H9 (cell line): ENCODE results near the gene LETM1. TPM values are rescaled to one million over a fixed set of nuclear protein-coding genes. Genes with fewer than 3 reads are reported as not detected.

Experiments used
- DNase-seq: peaks from one replicate; pipeline ENCODE4 v3.0.0-alpha.2; 2017
- H2AFZ ChIP-seq: one replicate; pipeline ENCODE4 v1.6.1; 2013; ENCODE audit warnings: mild to moderate bottlenecking, low read length, control low read depth, moderate library complexity
- H2AK5ac ChIP-seq: 2 replicates; pipeline ENCODE4 v1.6.1; 2013; ENCODE audit warnings: low read length, control low read depth, mixed read lengths; ENCODE audit not compliant: insufficient read length
- H2BK120ac ChIP-seq: one replicate; pipeline ENCODE4 v1.6.1; 2013; ENCODE audit warnings: low read depth, mild to moderate bottlenecking, low read length, control low read depth, inconsistent platforms; ENCODE audit not compliant: poor library complexity, severe bottlenecking
- H2BK12ac ChIP-seq: 2 replicates; pipeline ENCODE4 v1.6.1; 2013; ENCODE audit warnings: low read length, control low read depth, mixed read lengths, low read depth; ENCODE audit not compliant: insufficient read length
- H2BK15ac ChIP-seq: 2 replicates; pipeline ENCODE4 v1.6.1; 2013; ENCODE audit warnings: low read depth, low read length, control low read depth
- H2BK20ac ChIP-seq: one replicate; pipeline ENCODE4 v1.6.1; 2013; ENCODE audit warnings: low read depth, mild to moderate bottlenecking, low read length, control low read depth, inconsistent platforms; ENCODE audit not compliant: poor library complexity, severe bottlenecking
- H2BK5ac ChIP-seq: 2 replicates; pipeline ENCODE4 v1.6.1; 2013; ENCODE audit warnings: low read length, control low read depth, mixed read lengths; ENCODE audit not compliant: insufficient read length
- H3K14ac ChIP-seq: 2 replicates; pipeline ENCODE4 v1.6.1; 2013; ENCODE audit warnings: low read length, control low read depth; ENCODE audit not compliant: insufficient read depth
- H3K18ac ChIP-seq: 2 replicates; pipeline ENCODE4 v1.6.1; 2013; ENCODE audit warnings: low read depth, mild to moderate bottlenecking, mixed read lengths, low read length, control low read depth; ENCODE audit not compliant: insufficient read length
- H3K23ac ChIP-seq: 2 replicates; pipeline ENCODE4 v1.6.1; 2013; ENCODE audit warnings: low read length, control low read depth, mixed read lengths, low read depth; ENCODE audit not compliant: insufficient read length
- H3K23me2 ChIP-seq: 2 replicates; pipeline ENCODE4 v1.6.1; 2013; ENCODE audit warnings: low read depth, mild to moderate bottlenecking, mixed read lengths, low read length, control low read depth; ENCODE audit not compliant: insufficient read length, poor library complexity, severe bottlenecking
- H3K27ac ChIP-seq: 2 replicates; pipeline ENCODE4 v1.5.1; 2013; ENCODE audit warnings: low read length, control low read depth, mixed read lengths, low read depth; ENCODE audit not compliant: insufficient read length
- H3K27me3 ChIP-seq: 2 replicates; pipeline ENCODE4 v1.6.1; 2013; ENCODE audit warnings: low read length, control low read depth, inconsistent platforms; ENCODE audit not compliant: insufficient read depth
- H3K4ac ChIP-seq: 2 replicates; pipeline ENCODE4 v1.6.1; 2013; ENCODE audit warnings: low read depth, mild to moderate bottlenecking, control low read depth, inconsistent platforms, low read length, moderate library complexity
- H3K4me1 ChIP-seq: 2 replicates; pipeline ENCODE4 v1.6.1; 2013; ENCODE audit warnings: low read length, control low read depth, inconsistent platforms; ENCODE audit not compliant: insufficient read depth
- H3K4me2 ChIP-seq: 2 replicates; pipeline ENCODE4 v1.6.1; 2013; ENCODE audit warnings: low read length, control low read depth, mixed read lengths; ENCODE audit not compliant: insufficient read length, insufficient read depth
- H3K56ac ChIP-seq: 2 replicates; pipeline ENCODE4 v1.6.1; 2013; ENCODE audit warnings: low read depth, mild to moderate bottlenecking, mixed read lengths, low read length, control low read depth; ENCODE audit not compliant: insufficient read length
- H3K79me1 ChIP-seq: 2 replicates; pipeline ENCODE4 v1.6.1; 2013; ENCODE audit warnings: low read depth, mild to moderate bottlenecking, moderate library complexity, low read length, control low read depth, inconsistent platforms; ENCODE audit not compliant: insufficient read depth, poor library complexity, severe bottlenecking
- H3K79me2 ChIP-seq: 2 replicates; pipeline ENCODE4 v1.6.1; 2013; ENCODE audit warnings: low read length, control low read depth, inconsistent platforms; ENCODE audit not compliant: insufficient read depth
- H3K9ac ChIP-seq: 2 replicates; pipeline ENCODE4 v1.6.1; 2013; ENCODE audit warnings: low read length, control low read depth, mixed read lengths; ENCODE audit not compliant: insufficient read length; ENCODE audit errors: extremely low read depth
- H3K9me3 ChIP-seq: one replicate; pipeline ENCODE4 v1.6.1; 2013; ENCODE audit warnings: low read depth, low read length, inconsistent platforms; ENCODE audit not compliant: control insufficient read depth
- H3T11ph ChIP-seq: one replicate; pipeline ENCODE4 v1.6.1; 2013; ENCODE audit warnings: mild to moderate bottlenecking, low read length, control low read depth, inconsistent platforms
- H4K20me1 ChIP-seq: one replicate; pipeline ENCODE4 v1.6.1; 2013; ENCODE audit not compliant: control insufficient read depth, insufficient read length, insufficient read depth
- H4K5ac ChIP-seq: 2 replicates; pipeline ENCODE4 v1.6.1; 2013; ENCODE audit warnings: low read depth, mild to moderate bottlenecking, mixed read lengths, low read length, control low read depth; ENCODE audit not compliant: insufficient read length
- H4K8ac ChIP-seq: replicated peaks from 2 replicates; pipeline ENCODE4 v1.6.1; 2013; ENCODE audit warnings: low read length, control low read depth, mixed read lengths, low read depth; ENCODE audit not compliant: insufficient read length
- H4K91ac ChIP-seq: 2 replicates; pipeline ENCODE4 v1.6.1; 2013; ENCODE audit warnings: low read depth, mild to moderate bottlenecking, moderate library complexity, mixed read lengths, low read length, control low read depth; ENCODE audit not compliant: insufficient read length
- H3K27ac Mint-ChIP-seq, 3 experiments: 2 replicates in 2 of 3; 3 replicates in 1 of 3; pipeline ENCODE4 v1.8.0; 2020 to 2021; ENCODE audit warnings: mixed read lengths in 3 of 3, mild to moderate bottlenecking in 1 of 3, moderate library complexity in 1 of 3
- H3K27me3 Mint-ChIP-seq: 2 replicates; pipeline ENCODE4 v1.8.0; 2021; ENCODE audit warnings: low read depth, mild to moderate bottlenecking, moderate library complexity, mixed read lengths
- H3K36me3 Mint-ChIP-seq, 3 experiments: 2 replicates in 2 of 3; 3 replicates in 1 of 3; pipeline ENCODE4 v1.8.0; 2020 to 2021; ENCODE audit warnings: low read depth in 3 of 3, mixed read lengths in 3 of 3; ENCODE audit not compliant: insufficient read depth in 1 of 3
- H3K4me1 Mint-ChIP-seq, 2 experiments: 2 replicates each; pipeline ENCODE4 v1.8.0; 2020; ENCODE audit warnings: mixed read lengths in 2 of 2
- H3K4me3 Mint-ChIP-seq, 2 experiments: 2 replicates in 1 of 2; 3 replicates in 1 of 2; pipeline ENCODE4 v1.8.0; 2020 to 2021; ENCODE audit warnings: mild to moderate bottlenecking in 2 of 2, mixed read lengths in 2 of 2, moderate library complexity in 1 of 2
- H3K9me3 Mint-ChIP-seq, 2 experiments: 2 replicates in 1 of 2; 3 replicates in 1 of 2; pipeline ENCODE4 v1.8.0; 2020; ENCODE audit warnings: mild to moderate bottlenecking in 2 of 2, mixed read lengths in 2 of 2, moderate library complexity in 1 of 2
- WGBS: extraction: QIAGEN DNeasy Blood & Tissue Kit; methylation state at CpG from one replicate; pipeline ENCODE4 v1.1.7; 2013; ENCODE audit warnings: missing lambda C conversion rate, low lambda C conversion rate, mixed read lengths; ENCODE audit not compliant: insufficient read length; ENCODE audit errors: extremely low coverage; 5-methylcytosine and 5-hydroxymethylcytosine counted together
- total RNA-seq: library from RNA; stranded (reverse); gene quantifications from 2 replicates; pipeline ENCODE4 v1.2.1, GENCODE V29; 2021
- TF ChIP-seq, protein P1 (sequence below): fragments of 200-600 bp; sonication (generic); conservative IDR thresholded peaks from 3 replicates; pipeline ENCODE4 v1.8.0; 2021; ENCODE audit warnings: antibody characterized with exemption, mild to moderate bottlenecking

Gene LETM1
- total RNA-seq, 1 experiment from 2014 or later = 43.4 TPM

DNA sequence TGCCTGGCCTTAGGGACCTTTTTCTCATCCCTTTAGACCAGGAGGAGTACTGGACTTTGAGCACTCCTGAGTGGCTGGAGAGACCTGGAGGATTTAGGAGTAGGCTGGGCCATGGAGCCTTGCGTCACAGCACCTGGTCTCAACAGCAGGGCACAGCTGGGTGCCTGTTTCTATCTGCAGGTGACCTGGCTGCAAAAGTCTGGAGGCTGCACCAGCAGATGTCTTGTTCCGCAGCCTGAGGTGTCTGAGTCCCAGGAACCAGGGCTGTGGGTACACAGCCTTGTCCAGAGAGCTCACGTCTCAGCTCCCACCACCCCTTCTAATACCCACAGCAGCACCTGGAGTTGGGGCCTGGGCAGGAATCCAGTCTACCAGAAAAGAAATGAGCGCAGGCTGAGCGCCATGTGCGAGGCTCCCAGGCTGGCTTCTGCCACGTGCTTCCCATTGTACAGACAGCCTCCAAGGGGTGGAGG lies 10.3 kb upstream of the LETM1 start:
- Histone ChIP-seq H3K4me1 (no peaks in the 10 kb centered on the region), H3K56ac (no peak overlapping the region), H2AK5ac (no peak overlapping the region), H3K9me3 (no peaks in the 10 kb centered on the region), H4K91ac (no peak overlapping the region), H2BK5ac (no peak overlapping the region), H2AFZ (no peak overlapping the region), H3K79me2 (no peaks in the 10 kb centered on the region), H2BK12ac (no peak overlapping the region), H3K23me2 (peaks cover 5% of the 10 kb centered on the region), H3K4me2 (no peak overlapping the region), H3K4ac (no peak overlapping the region), H2BK20ac (no peak overlapping the region), H2BK15ac (no peak overlapping the region), H3K9ac (no peak overlapping the region), H3K23ac (no peak overlapping the region), H4K20me1 (peaks cover 3% of the 10 kb centered on the region), H3K27me3 (peaks cover 67% of the 10 kb centered on the region), H4K8ac (no peak overlapping the region), H3K14ac (no peak overlapping the region), H3K79me1 (no peaks in the 10 kb centered on the region), H3K27ac (no peak overlapping the region), H2BK120ac (no peak overlapping the region), H3K18ac (no peak overlapping the region), H3T11ph (no peak overlapping the region), H4K5ac (no peak overlapping the region)
- Mint-ChIP-seq H3K36me3 (no peaks in the 10 kb centered on the region; a peak in 1 of 7 replicates), H3K9me3 (no peaks in the 10 kb centered on the region), H3K27me3 (peaks cover 90% of the 10 kb centered on the region), H3K4me3 (no peak overlapping the region), H3K27ac (no peak overlapping the region), H3K4me1 (peaks cover 12 to 31% of the 10 kb centered on the region in 2 experiments)
- TF ChIP-seq, protein P1, sequence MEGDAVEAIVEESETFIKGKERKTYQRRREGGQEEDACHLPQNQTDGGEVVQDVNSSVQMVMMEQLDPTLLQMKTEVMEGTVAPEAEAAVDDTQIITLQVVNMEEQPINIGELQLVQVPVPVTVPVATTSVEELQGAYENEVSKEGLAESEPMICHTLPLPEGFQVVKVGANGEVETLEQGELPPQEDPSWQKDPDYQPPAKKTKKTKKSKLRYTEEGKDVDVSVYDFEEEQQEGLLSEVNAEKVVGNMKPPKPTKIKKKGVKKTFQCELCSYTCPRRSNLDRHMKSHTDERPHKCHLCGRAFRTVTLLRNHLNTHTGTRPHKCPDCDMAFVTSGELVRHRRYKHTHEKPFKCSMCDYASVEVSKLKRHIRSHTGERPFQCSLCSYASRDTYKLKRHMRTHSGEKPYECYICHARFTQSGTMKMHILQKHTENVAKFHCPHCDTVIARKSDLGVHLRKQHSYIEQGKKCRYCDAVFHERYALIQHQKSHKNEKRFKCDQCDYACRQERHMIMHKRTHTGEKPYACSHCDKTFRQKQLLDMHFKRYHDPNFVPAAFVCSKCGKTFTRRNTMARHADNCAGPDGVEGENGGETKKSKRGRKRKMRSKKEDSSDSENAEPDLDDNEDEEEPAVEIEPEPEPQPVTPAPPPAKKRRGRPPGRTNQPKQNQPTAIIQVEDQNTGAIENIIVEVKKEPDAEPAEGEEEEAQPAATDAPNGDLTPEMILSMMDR = no peak
- DNase-seq = no peak
- WGBS = no CpG with 5 or more reads among the region's 7 CpGs
